CD14-positive monocyte (primary cell): ENCODE measurements around the gene SMURF2. TPM values are rescaled to one million over a fixed set of nuclear protein-coding genes. Genes with fewer than 3 reads are reported as not detected.

Experiments
- DNase-seq, 3 donors: peaks; one replicate each; pipeline ENCODE4 v3.0.0-alpha.2; 2011 to 2022
- H2AFZ ChIP-seq: 2 replicates; pipeline ENCODE4 v1.6.0; 2012; ENCODE audit warnings: mild to moderate bottlenecking, low read depth, low read length, inconsistent platforms; ENCODE audit not compliant: insufficient read depth, poor library complexity, severe bottlenecking
- H3K27ac ChIP-seq, 2 donors: 1 replicate in 1 of 2; 2 replicates in 1 of 2; pipeline ENCODE4 v1.5.1; 2012 to 2013; ENCODE audit warnings: low read length in 2 of 2, control low read depth in 1 of 2, inconsistent platforms in 1 of 2, low read depth in 1 of 2, mild to moderate bottlenecking in 1 of 2
- H3K27me3 ChIP-seq, 2 donors: one replicate each; pipeline versions ENCODE4 v1.6.0 to v1.6.1; 2011 to 2013; ENCODE audit warnings: low read length in 2 of 2; ENCODE audit not compliant: control insufficient read depth in 2 of 2, insufficient read depth in 2 of 2
- H3K36me3 ChIP-seq, 2 donors: replicated peaks in 1 of 2; 1 replicate in 1 of 2; 2 replicates in 1 of 2; pipeline versions ENCODE4 v1.5.1 to v1.6.1; 2012 to 2013; ENCODE audit warnings: low read length in 2 of 2, control low read depth in 1 of 2, inconsistent platforms in 1 of 2, mild to moderate bottlenecking in 1 of 2; ENCODE audit not compliant: insufficient read depth in 2 of 2, control insufficient read depth in 1 of 2
- H3K4me1 ChIP-seq, 2 donors: 1 replicate in 1 of 2; 2 replicates in 1 of 2; pipeline versions ENCODE4 v1.5.1 to v1.6.1; 2012 to 2013; ENCODE audit warnings: low read length in 2 of 2, control low read depth in 1 of 2, inconsistent platforms in 1 of 2, mild to moderate bottlenecking in 1 of 2, moderate library complexity in 1 of 2; ENCODE audit not compliant: insufficient read depth in 2 of 2, control insufficient read depth in 1 of 2
- H3K4me2 ChIP-seq: replicated peaks from 2 replicates; pipeline ENCODE3; 2012; ENCODE audit warnings: low read length, moderate library complexity, mild to moderate bottlenecking; ENCODE audit not compliant: poor library complexity, severe bottlenecking; ENCODE audit errors: extremely low read depth
- H3K4me3 ChIP-seq, 3 experiments: fragments of 200-600 bp in 1 of 3; sonication (generic) in 1 of 3; replicated peaks in 1 of 3; 1 replicate in 2 of 3; 2 replicates in 1 of 3; pipeline ENCODE4 v1.5.1; 2011 to 2013; ENCODE audit warnings: low read length in 3 of 3, mild to moderate bottlenecking in 3 of 3, control low read depth in 2 of 3, low read depth in 2 of 3, inconsistent platforms in 1 of 3, moderate library complexity in 1 of 3
- H3K79me2 ChIP-seq: 2 replicates; pipeline ENCODE4 v1.6.0; 2012; ENCODE audit warnings: mild to moderate bottlenecking, control low read depth, inconsistent platforms, low read length, moderate library complexity; ENCODE audit not compliant: insufficient read depth
- H3K9ac ChIP-seq: 2 replicates; pipeline ENCODE4 v1.6.0; 2017; ENCODE audit warnings: low read length, mild to moderate bottlenecking; ENCODE audit not compliant: insufficient read depth, poor library complexity, severe bottlenecking
- H3K9me3 ChIP-seq, 2 donors: replicated peaks in 1 of 2; 1 replicate in 1 of 2; 2 replicates in 1 of 2; pipeline versions ENCODE4 v1.5.1 to v1.6.1; 2012 to 2013; ENCODE audit warnings: low read length in 2 of 2, control low read depth in 1 of 2; ENCODE audit not compliant: control insufficient read depth in 1 of 2, insufficient read depth in 1 of 2
- H4K20me1 ChIP-seq: 2 replicates; pipeline ENCODE4 v1.6.0; 2012; ENCODE audit warnings: mild to moderate bottlenecking, low read length, control low read depth, moderate library complexity; ENCODE audit not compliant: insufficient read depth
- H3K27ac Mint-ChIP-seq, 7 donors: one replicate each; pipeline ENCODE4 v1.8.0; 2020; ENCODE audit warnings: mild to moderate bottlenecking in 7 of 7, mixed read lengths in 7 of 7, moderate library complexity in 6 of 7, inconsistent platforms in 2 of 7
- H3K27me3 Mint-ChIP-seq, 3 donors: one replicate each; pipeline ENCODE4 v1.8.0; 2021 to 2022; ENCODE audit warnings: low read depth in 3 of 3, mild to moderate bottlenecking in 3 of 3, mixed read lengths in 3 of 3, moderate library complexity in 3 of 3, inconsistent platforms in 1 of 3
- H3K36me3 Mint-ChIP-seq, 2 donors: one replicate each; pipeline ENCODE4 v1.8.0; 2020; ENCODE audit warnings: mixed read lengths in 2 of 2, inconsistent platforms in 1 of 2, mild to moderate bottlenecking in 1 of 2
- H3K4me1 Mint-ChIP-seq: one replicate; pipeline ENCODE4 v1.8.0; 2020; ENCODE audit warnings: mild to moderate bottlenecking, mixed read lengths
- H3K4me3 Mint-ChIP-seq, 2 donors: one replicate each; pipeline ENCODE4 v1.8.0; 2020; ENCODE audit warnings: mild to moderate bottlenecking in 2 of 2, mixed read lengths in 2 of 2, moderate library complexity in 1 of 2
- H3K9me3 Mint-ChIP-seq, 7 donors: one replicate each; pipeline ENCODE4 v1.8.0; 2020 to 2022; ENCODE audit warnings: mixed read lengths in 7 of 7, mild to moderate bottlenecking in 6 of 7, moderate library complexity in 6 of 7, inconsistent platforms in 2 of 7
- CTCF ChIP-seq: fragments of 200-600 bp; IDR thresholded peaks from one replicate; pipeline ENCODE4 v1.8.0; 2022; ENCODE audit warnings: antibody characterized with exemption, mild to moderate bottlenecking
- WGBS: methylation state at CpG from one replicate; pipeline ENCODE4 v1.1.5; 2013; ENCODE audit warnings: missing lambda C conversion rate; ENCODE audit not compliant: insufficient coverage; 5-methylcytosine and 5-hydroxymethylcytosine counted together
- intact Hi-C, 2 donors: fragments of 100-400 bp; cut with micrococcal nuclease; formaldehyde crosslinking; loops; one replicate each; pipeline versions ENCODE4 v1.15.0 to v1.15.1; 2023
- polyA plus RNA-seq, 3 donors: library from polyadenylated mRNA; depleted of rRNA in 1 of 3; unstranded in 2 of 3; stranded (reverse) in 1 of 3; fragments of 300-500 nt in 2 of 3; fragments of >200 nt in 1 of 3; fragmentation: Illumina TruSeq in 2 of 3; gene quantifications; 1 replicate in 2 of 3; 2 replicates in 1 of 3; pipeline ENCODE4 v1.2.3, GENCODE V29; 2012 to 2021

Gene SMURF2
- polyA plus RNA-seq, 3 donors, result 2.2 to 12.9 (median 4.5) TPM

GRCh38 chr17:64564098-64564497 is 98.0 kb downstream of the SMURF2 start:
- Histone ChIP-seq H3K4me3 (no peak overlapping the region), H3K4me1 (no peaks in the 10 kb centered on the region), H3K79me2 (no peaks in the 10 kb centered on the region), H3K9ac (no peak overlapping the region), H3K27me3 (no peaks in the 10 kb centered on the region), H3K9me3 (no peaks in the 10 kb centered on the region), H3K4me2 (no peak overlapping the region), H3K36me3 (peaks cover 46 to 82% of the 10 kb centered on the region in 2 donors), H3K27ac (no peak overlapping the region), H2AFZ (no peak overlapping the region), H4K20me1 (peaks cover 7% of the 10 kb centered on the region)
- Mint-ChIP-seq H3K4me1 (no peaks in the 10 kb centered on the region), H3K27me3 (no peaks in the 10 kb centered on the region), H3K27ac (no peak overlapping the region), H3K4me3 (no peak overlapping the region), H3K36me3 (peaks cover 52 to 76% of the 10 kb centered on the region in 2 donors), H3K9me3 (no peaks in the 10 kb centered on the region)
- intact Hi-C loops, result no loop called here
- no peak for DNase-seq
- TF ChIP-seq CTCF, result no peak
- WGBS, result no CpG with 5 or more reads among the region's 1 CpG

GRCh38 chr17:64555281-64555680 is 106.8 kb downstream of the SMURF2 start:
- H3K9me3 ChIP-seq, result no peaks in the 10 kb centered on the region
- H3K4me1 ChIP-seq, result no peaks in the 10 kb centered on the region
- no peaks in the 10 kb centered on the region for H3K79me2 ChIP-seq
- Mint-ChIP-seq H3K4me3 (no peak overlapping the region), H3K27me3 (no peaks in the 10 kb centered on the region), H3K4me1 (no peaks in the 10 kb centered on the region), H3K9me3 (no peaks in the 10 kb centered on the region), H3K27ac (no peak overlapping the region), H3K36me3 (peaks cover 61 to 83% of the 10 kb centered on the region in 2 donors)
- WGBS, result no CpG with 5 or more reads among the region's 4 CpGs
- intact Hi-C loops, result no loop called here
- H3K27me3 ChIP-seq, result no peaks in the 10 kb centered on the region
- H2AFZ ChIP-seq, result no peak overlapping the region
- no peak overlapping the region for H3K9ac ChIP-seq
- DNase-seq, result no peak
- no peak for TF ChIP-seq CTCF
- no peak overlapping the region for H3K4me3 ChIP-seq
- no peak overlapping the region for H3K27ac ChIP-seq
- no peaks in the 10 kb centered on the region for H4K20me1 ChIP-seq
- H3K36me3 ChIP-seq, result peaks cover 60 to 94% of the 10 kb centered on the region in 2 donors
- no peak overlapping the region for H3K4me2 ChIP-seq
